Vagina (tissue), 2 donors: Measurements from ENCODE around the gene EBF3. TPM values are rescaled to one million over a fixed set of nuclear protein-coding genes. Genes with fewer than 3 reads are reported as not detected.

Experiments
- DNase-seq, 2 donors: peaks; one replicate each; pipeline ENCODE4 v3.0.0-alpha.2; 2017; ENCODE audit errors: extremely low spot score in 2 of 2
- H3K27ac ChIP-seq: fragments of 200-600 bp; sonication (generic); one replicate; pipeline ENCODE4 v1.5.1; 2019
- H3K27me3 ChIP-seq: fragments of 200-600 bp; sonication (generic); one replicate; pipeline ENCODE4 v1.5.1; 2019
- H3K36me3 ChIP-seq, 2 donors: fragments of 200-600 bp; sonication (generic); one replicate each; pipeline ENCODE4 v1.5.1; 2017 to 2019
- H3K4me1 ChIP-seq: fragments of 200-600 bp; sonication (generic); one replicate; pipeline ENCODE4 v1.5.1; 2019
- H3K4me3 ChIP-seq, 2 donors: fragments of 200-600 bp; sonication (generic); 1 replicate in 1 of 2; 2 replicates in 1 of 2; pipeline ENCODE4 v1.5.1; 2016 to 2019
- H3K9me3 ChIP-seq: fragments of 200-600 bp; sonication (generic); one replicate; pipeline ENCODE4 v1.5.1; 2019
- POLR2A ChIP-seq, 2 donors: fragments of 450-650 bp; IDR thresholded peaks; one replicate each; pipeline ENCODE4 v1.6.1; 2017; ENCODE audit warnings: antibody characterized with exemption in 2 of 2, mild to moderate bottlenecking in 2 of 2, moderate library complexity in 2 of 2
- POLR2AphosphoS5 ChIP-seq, 2 donors: sonication (generic); formaldehyde crosslinking; IDR thresholded peaks; one replicate each; pipeline ENCODE4 v1.9.0; 2017; ENCODE audit warnings: antibody characterized with exemption in 2 of 2, mild to moderate bottlenecking in 2 of 2, low read depth in 1 of 2; ENCODE audit not compliant: insufficient read depth in 1 of 2
- intact Hi-C: fragments of 100-400 bp; cut with DNase I; formaldehyde crosslinking; loops from one replicate; pipeline ENCODE4 v1.15.1; 2023
- total RNA-seq: library from RNA; depleted of rRNA; stranded (reverse); fragments of >200 nt; gene quantifications from one replicate; pipeline ENCODE4 v1.2.3, GENCODE V29; 2016
- TF ChIP-seq, protein P1 (sequence below), 3 experiments: fragments of 450-650 bp in 2 of 3; fragments of 200-600 bp in 1 of 3; sonication (generic) in 1 of 3; IDR thresholded peaks; one replicate each; pipeline ENCODE4 v1.5.1; 2017 to 2019; ENCODE audit warnings: antibody characterized with exemption in 3 of 3, mild to moderate bottlenecking in 2 of 3, moderate library complexity in 2 of 3

The EBF3 gene
- total RNA-seq, 1 donor from 2014 or later: 10.6 TPM

DNA sequence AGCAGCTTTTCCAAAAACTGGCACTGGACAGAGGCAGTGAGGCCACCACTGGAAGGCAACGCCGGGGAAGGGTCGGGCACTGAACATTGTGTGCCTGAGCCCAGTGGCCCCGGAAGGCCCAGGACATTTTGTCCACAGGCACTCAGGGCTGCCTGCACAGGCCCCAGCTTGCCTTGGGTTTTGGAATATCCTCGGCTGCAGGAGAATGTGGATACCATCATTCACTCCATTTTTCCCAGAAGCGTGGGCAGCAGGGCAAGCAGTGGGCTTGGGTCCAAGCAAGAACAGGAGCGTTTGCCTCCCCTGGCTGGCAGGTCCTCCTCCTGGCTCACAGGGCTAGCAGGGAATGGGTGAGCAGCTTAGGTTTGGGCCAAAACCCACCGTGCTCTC is 147.4 kb downstream of the EBF3 start:
- no peak for DNase-seq
- intact Hi-C loops: no loop called here
- H3K4me1 ChIP-seq: no peaks in the 10 kb centered on the region
- no peaks in the 10 kb centered on the region for H3K9me3 ChIP-seq
- H3K4me3 ChIP-seq: no peak overlapping the region
- H3K27ac ChIP-seq: no peak overlapping the region
- TF ChIP-seq, protein P1, sequence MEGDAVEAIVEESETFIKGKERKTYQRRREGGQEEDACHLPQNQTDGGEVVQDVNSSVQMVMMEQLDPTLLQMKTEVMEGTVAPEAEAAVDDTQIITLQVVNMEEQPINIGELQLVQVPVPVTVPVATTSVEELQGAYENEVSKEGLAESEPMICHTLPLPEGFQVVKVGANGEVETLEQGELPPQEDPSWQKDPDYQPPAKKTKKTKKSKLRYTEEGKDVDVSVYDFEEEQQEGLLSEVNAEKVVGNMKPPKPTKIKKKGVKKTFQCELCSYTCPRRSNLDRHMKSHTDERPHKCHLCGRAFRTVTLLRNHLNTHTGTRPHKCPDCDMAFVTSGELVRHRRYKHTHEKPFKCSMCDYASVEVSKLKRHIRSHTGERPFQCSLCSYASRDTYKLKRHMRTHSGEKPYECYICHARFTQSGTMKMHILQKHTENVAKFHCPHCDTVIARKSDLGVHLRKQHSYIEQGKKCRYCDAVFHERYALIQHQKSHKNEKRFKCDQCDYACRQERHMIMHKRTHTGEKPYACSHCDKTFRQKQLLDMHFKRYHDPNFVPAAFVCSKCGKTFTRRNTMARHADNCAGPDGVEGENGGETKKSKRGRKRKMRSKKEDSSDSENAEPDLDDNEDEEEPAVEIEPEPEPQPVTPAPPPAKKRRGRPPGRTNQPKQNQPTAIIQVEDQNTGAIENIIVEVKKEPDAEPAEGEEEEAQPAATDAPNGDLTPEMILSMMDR (IDR thresholded peaks at IDR 0.05): no peak
- TF ChIP-seq POLR2A (IDR thresholded peaks at IDR 0.05) (no peak), POLR2AphosphoS5 (IDR thresholded peaks at IDR 0.05; ENCODE audit: insufficient read depth in 1 of 2, low read depth in 1 of 2) (no peak)
- no peaks in the 10 kb centered on the region for H3K36me3 ChIP-seq
- no peaks in the 10 kb centered on the region for H3K27me3 ChIP-seq

- H3K27ac ChIP-seq: no peak overlapping the region
Observed at GRCh38 chr10:129815898-129816655, 148.0 kb downstream of the EBF3 start.

GRCh38 chr10:129814681-129815646 is 149.1 kb downstream of the EBF3 start:
- Histone ChIP-seq H3K9me3 (no peaks in the 10 kb centered on the region), H3K4me3 (no peak overlapping the region), H3K4me1 (no peaks in the 10 kb centered on the region), H3K27me3 (no peaks in the 10 kb centered on the region), H3K36me3 (no peaks in the 10 kb centered on the region), H3K27ac (no peak overlapping the region)
- intact Hi-C loops: no loop called here
- DNase-seq: peak in 1 of 2 donors; percentile 16
- TF ChIP-seq, protein P1 (IDR thresholded peaks at IDR 0.05): no peak
- no peak for TF ChIP-seq POLR2A (IDR thresholded peaks at IDR 0.05)
- no peak for TF ChIP-seq POLR2AphosphoS5 (IDR thresholded peaks at IDR 0.05; ENCODE audit: insufficient read depth in 1 of 2, low read depth in 1 of 2)

More at GRCh38 chr10:129815898-129816655, 148.0 kb downstream of the EBF3 start:
- intact Hi-C loops: no loop called here
- Histone ChIP-seq H3K36me3 (no peaks in the 10 kb centered on the region), H3K4me1 (no peaks in the 10 kb centered on the region), H3K9me3 (no peaks in the 10 kb centered on the region), H3K27me3 (no peaks in the 10 kb centered on the region), H3K4me3 (no peak overlapping the region)
- peak in 1 of 2 donors; percentile 78 for DNase-seq
- TF ChIP-seq POLR2A (IDR thresholded peaks at IDR 0.05) (no peak), POLR2AphosphoS5 (IDR thresholded peaks at IDR 0.05; ENCODE audit: insufficient read depth in 1 of 2, low read depth in 1 of 2) (no peak)
- TF ChIP-seq, protein P1 (IDR thresholded peaks at IDR 0.05): no peak

DNA sequence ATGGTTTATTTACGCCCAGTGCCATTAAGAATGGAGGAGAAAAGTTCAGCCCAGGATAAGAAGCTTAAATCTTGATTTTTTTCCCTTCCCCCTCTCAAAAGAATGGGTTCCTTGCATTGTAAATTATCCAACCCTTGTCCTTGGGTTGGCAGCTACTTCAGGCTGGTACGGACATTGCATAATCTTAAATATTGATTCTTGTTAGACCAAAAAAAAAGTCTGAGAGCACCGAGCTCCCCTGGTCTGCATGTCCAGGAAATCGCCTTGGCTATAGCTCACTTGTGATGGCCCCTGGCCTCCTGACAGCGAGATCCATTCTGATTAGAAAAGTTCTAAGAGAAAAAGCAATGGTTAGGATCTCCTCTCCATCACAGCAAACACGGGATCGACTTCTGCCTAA is 151.7 kb downstream of the EBF3 start:
- no peaks in the 10 kb centered on the region for H3K9me3 ChIP-seq
- no peak for TF ChIP-seq POLR2A (IDR thresholded peaks at IDR 0.05)
- TF ChIP-seq, protein P1 (IDR thresholded peaks at IDR 0.05): no peak
- TF ChIP-seq POLR2AphosphoS5 (IDR thresholded peaks at IDR 0.05; ENCODE audit: insufficient read depth in 1 of 2, low read depth in 1 of 2): no peak
- no peak overlapping the region for H3K27ac ChIP-seq
- no peaks in the 10 kb centered on the region for H3K27me3 ChIP-seq
- no peaks in the 10 kb centered on the region for H3K36me3 ChIP-seq
- no peak overlapping the region for H3K4me3 ChIP-seq
- intact Hi-C loops: no loop called here
- no peaks in the 10 kb centered on the region for H3K4me1 ChIP-seq
- no peak for DNase-seq
